Ishikawa (cell line): ENCODE data around the gene ZNF613.

Experiments used
- CEBPB ChIP-seq: IDR thresholded peaks from 2 replicates; pipeline ENCODE4 v1.6.1; 2012
- CREB1 ChIP-seq: IDR thresholded peaks from 2 replicates; pipeline ENCODE4 v1.6.1; 2012; ENCODE audit warnings: low read depth
- EGR1 ChIP-seq: IDR thresholded peaks from 2 replicates; pipeline ENCODE4 v1.6.1; 2012
- EP300 ChIP-seq: IDR thresholded peaks from 2 replicates; pipeline ENCODE4 v1.6.1; 2012; ENCODE audit warnings: borderline replicate concordance
- FOXM1 ChIP-seq: IDR thresholded peaks from 2 replicates; pipeline ENCODE4 v1.6.1; 2012; ENCODE audit warnings: low read depth, borderline replicate concordance
- NFIC ChIP-seq: IDR thresholded peaks from 2 replicates; pipeline ENCODE4 v1.6.1; 2012
- RAD21 ChIP-seq: IDR thresholded peaks from 2 replicates; pipeline ENCODE4 v1.6.1; 2012; ENCODE audit warnings: low read depth
- TAF1 ChIP-seq: IDR thresholded peaks from 2 replicates; pipeline ENCODE4 v1.6.1; 2012; ENCODE audit warnings: low read depth, mild to moderate bottlenecking
- TCF12 ChIP-seq: IDR thresholded peaks from 2 replicates; pipeline ENCODE4 v1.6.1; 2012; ENCODE audit warnings: low read depth
- TEAD4 ChIP-seq: IDR thresholded peaks from 2 replicates; pipeline ENCODE4 v1.6.1; 2012
- USF1 ChIP-seq: IDR thresholded peaks from 2 replicates; pipeline ENCODE4 v1.6.1; 2012
- YY1 ChIP-seq: IDR thresholded peaks from 2 replicates; pipeline ENCODE4 v1.6.1; 2012; ENCODE audit warnings: low read depth
- ZBTB7A ChIP-seq: IDR thresholded peaks from 2 replicates; pipeline ENCODE4 v1.6.1; 2012; ENCODE audit warnings: low read depth
- TF ChIP-seq, protein P1 (sequence below): IDR thresholded peaks from 2 replicates; pipeline ENCODE4 v1.6.1; 2012; ENCODE audit warnings: low read depth, mild to moderate bottlenecking
- TF ChIP-seq, protein P2 (sequence below): IDR thresholded peaks from 2 replicates; pipeline ENCODE4 v1.6.1; 2012

ZNF613 gene

DNA sequence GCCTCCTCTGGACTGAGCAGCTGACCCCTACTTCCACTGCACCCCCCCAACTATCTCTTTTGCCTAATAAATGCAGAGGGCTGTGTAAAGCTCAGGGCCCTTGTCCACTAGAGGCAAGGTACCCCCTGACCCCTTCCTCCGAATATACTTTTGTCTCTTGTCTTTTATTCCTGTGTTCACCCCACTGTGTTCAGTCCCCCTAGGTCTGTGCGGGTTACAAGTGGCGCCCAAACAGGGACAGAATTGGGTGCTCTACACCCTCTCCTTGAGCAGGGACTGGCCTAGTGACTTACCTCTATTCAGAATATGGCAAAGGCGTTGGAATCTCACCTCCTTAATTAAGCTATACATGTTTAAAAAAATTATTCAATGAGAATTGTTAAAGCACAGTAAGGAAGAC, 44.4 kb downstream of the ZNF613 start:
- TF ChIP-seq ZBTB7A (no peak), RAD21 (no peak), EP300 (no peak), YY1 (no peak), NFIC (no peak), EGR1 (no peak), USF1 (no peak), TAF1 (no peak), TCF12 (no peak), CREB1 (no peak), TEAD4 (no peak), FOXM1 (no peak), CEBPB (no peak)
- TF ChIP-seq, protein P1, sequence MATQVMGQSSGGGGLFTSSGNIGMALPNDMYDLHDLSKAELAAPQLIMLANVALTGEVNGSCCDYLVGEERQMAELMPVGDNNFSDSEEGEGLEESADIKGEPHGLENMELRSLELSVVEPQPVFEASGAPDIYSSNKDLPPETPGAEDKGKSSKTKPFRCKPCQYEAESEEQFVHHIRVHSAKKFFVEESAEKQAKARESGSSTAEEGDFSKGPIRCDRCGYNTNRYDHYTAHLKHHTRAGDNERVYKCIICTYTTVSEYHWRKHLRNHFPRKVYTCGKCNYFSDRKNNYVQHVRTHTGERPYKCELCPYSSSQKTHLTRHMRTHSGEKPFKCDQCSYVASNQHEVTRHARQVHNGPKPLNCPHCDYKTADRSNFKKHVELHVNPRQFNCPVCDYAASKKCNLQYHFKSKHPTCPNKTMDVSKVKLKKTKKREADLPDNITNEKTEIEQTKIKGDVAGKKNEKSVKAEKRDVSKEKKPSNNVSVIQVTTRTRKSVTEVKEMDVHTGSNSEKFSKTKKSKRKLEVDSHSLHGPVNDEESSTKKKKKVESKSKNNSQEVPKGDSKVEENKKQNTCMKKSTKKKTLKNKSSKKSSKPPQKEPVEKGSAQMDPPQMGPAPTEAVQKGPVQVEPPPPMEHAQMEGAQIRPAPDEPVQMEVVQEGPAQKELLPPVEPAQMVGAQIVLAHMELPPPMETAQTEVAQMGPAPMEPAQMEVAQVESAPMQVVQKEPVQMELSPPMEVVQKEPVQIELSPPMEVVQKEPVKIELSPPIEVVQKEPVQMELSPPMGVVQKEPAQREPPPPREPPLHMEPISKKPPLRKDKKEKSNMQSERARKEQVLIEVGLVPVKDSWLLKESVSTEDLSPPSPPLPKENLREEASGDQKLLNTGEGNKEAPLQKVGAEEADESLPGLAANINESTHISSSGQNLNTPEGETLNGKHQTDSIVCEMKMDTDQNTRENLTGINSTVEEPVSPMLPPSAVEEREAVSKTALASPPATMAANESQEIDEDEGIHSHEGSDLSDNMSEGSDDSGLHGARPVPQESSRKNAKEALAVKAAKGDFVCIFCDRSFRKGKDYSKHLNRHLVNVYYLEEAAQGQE = no peak
- TF ChIP-seq, protein P2, sequence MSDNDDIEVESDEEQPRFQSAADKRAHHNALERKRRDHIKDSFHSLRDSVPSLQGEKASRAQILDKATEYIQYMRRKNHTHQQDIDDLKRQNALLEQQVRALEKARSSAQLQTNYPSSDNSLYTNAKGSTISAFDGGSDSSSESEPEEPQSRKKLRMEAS = no peak

GRCh38 chr19:51976852-51977251, 49.6 kb downstream of the ZNF613 start:
- no peak for TF ChIP-seq TEAD4
- no peak for TF ChIP-seq FOXM1
- no peak for TF ChIP-seq USF1
- TF ChIP-seq EGR1 = no peak
- TF ChIP-seq, protein P2 = no peak
- TF ChIP-seq CEBPB = no peak
- TF ChIP-seq, protein P1 = no peak
- TF ChIP-seq EP300 = no peak

DNA sequence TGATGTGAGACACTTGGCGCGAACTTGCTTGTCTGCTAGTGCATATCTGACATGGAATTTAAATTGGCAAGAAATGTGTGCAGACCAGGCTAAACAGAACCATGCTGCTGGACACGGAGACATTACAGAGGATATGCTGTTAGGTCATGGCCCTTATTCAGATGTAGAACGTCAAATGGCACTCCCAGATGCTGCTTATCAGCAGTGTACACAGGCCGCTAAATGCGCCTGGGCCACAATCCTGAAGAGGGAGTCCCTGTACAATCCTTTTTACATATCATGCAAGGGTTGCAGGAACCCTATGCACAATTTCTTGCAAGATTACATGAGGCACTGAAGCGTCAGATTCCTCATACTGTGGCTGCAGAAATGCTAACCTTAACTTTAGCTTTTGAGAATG, 50.1 kb downstream of the ZNF613 start:
- no peak for TF ChIP-seq ZBTB7A

DNA sequence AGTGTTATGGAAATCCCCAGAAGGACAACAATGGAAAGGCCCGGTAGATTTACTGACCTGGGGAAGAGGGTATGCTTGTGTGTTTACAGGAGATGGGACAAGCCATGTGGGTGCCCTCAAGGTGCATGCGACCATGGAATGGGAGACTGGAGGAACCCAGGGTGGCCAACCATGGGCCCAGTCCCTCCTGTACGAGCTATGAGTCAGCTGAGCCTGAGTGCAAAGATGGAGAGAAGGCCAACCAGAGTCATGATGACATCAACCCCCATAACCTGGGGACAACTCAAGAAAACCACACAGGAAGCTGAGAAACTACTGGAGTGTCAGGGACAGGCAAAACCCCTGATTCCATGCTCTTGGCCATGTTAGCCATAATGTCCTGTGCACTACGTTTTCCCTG, 51.6 kb downstream of the ZNF613 start:
- TF ChIP-seq EP300 = no peak
- TF ChIP-seq TCF12 = no peak
- TF ChIP-seq, protein P1 = no peak
- no peak for TF ChIP-seq ZBTB7A
- TF ChIP-seq CREB1 = no peak
- no peak for TF ChIP-seq CEBPB
- TF ChIP-seq TEAD4 = no peak
- TF ChIP-seq NFIC = no peak
- TF ChIP-seq EGR1 = no peak

- TF ChIP-seq, protein P1 = no peak
- TF ChIP-seq RAD21 = no peak
- TF ChIP-seq CEBPB = peak; percentile 65
- TF ChIP-seq, protein P2 = no peak
- TF ChIP-seq FOXM1 = no peak
- TF ChIP-seq EP300 = no peak
Observed at GRCh38 chr19:51980116-51980736, 53.0 kb downstream of the ZNF613 start.
